ENCODE results near the gene ERCC5. TPM values are rescaled to one million over a fixed set of nuclear protein-coding genes. Genes with fewer than 3 reads are reported as not detected.

ERCC5 gene
- total and polyA plus RNA-seq, 2 donors (not counting 3 experiments of a cell fraction or from before 2014, with no cell fraction given) = 12.5 to 40.1 TPM

DNA sequence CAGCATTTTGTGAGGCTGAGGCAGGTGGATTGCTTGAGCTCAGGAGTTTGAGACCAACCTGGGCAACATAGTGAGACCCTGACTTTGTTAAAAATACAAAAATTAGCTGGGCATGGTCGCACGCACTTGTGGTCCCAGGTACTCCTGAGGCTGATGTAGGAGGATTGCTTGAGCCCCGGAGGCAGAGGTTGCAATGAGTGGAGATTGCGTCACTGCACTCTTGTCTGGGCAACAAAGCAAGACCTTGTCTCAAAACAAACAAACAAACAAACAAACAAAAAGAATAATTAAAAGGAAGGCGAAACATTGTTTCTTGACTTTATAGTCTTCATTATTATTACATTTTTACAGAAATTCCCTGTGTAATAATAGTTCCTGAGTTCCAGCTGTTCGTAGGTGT is 31.0 kb upstream of the ERCC5 start:
- H3K4me3 ChIP-seq (replicated peaks in 1 of 3; ENCODE audit: insufficient read depth in 1 of 3, low read depth in 1 of 3, low read length in 3 of 3) = no peak overlapping the region
- peaks cover 0 to 2% of the 10 kb centered on the region in 2 experiments for H3K36me3 ChIP-seq (ENCODE audit: control insufficient read depth in 2 of 2, extremely low read depth in 1 of 2, insufficient read depth in 2 of 2, low read length in 2 of 2)
- H4K20me1 ChIP-seq (replicated peaks; ENCODE audit: control insufficient read depth, extremely low read depth, insufficient read depth, low read length) = peaks cover 3% of the 10 kb centered on the region
- no peaks in the 10 kb centered on the region for H3K9me1 ChIP-seq (replicated peaks; ENCODE audit: control insufficient read depth, extremely low read depth, insufficient read depth, low read length)
- CTCF ChIA-PET = interaction anchor here (1.0 to 1.7 kb wide), 4 partner anchors 9 to 233 kb away, joined by 3 read pairs; no protein-coding TSS in a partner anchor
- TF ChIP-seq POLR2AphosphoS5 (IDR thresholded peaks at IDR 0.05; ENCODE audit: insufficient read depth, low read depth, low read length) = no peak
- TF ChIP-seq POLR2A (IDR thresholded peaks at IDR 0.05; ENCODE audit: low read depth, low read length) = no peak
- TF ChIP-seq, protein P1, sequence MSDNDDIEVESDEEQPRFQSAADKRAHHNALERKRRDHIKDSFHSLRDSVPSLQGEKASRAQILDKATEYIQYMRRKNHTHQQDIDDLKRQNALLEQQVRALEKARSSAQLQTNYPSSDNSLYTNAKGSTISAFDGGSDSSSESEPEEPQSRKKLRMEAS (IDR thresholded peaks at IDR 0.05; ENCODE audit: insufficient read depth, insufficient read length) = no peak
- TF ChIP-seq, protein P2, sequence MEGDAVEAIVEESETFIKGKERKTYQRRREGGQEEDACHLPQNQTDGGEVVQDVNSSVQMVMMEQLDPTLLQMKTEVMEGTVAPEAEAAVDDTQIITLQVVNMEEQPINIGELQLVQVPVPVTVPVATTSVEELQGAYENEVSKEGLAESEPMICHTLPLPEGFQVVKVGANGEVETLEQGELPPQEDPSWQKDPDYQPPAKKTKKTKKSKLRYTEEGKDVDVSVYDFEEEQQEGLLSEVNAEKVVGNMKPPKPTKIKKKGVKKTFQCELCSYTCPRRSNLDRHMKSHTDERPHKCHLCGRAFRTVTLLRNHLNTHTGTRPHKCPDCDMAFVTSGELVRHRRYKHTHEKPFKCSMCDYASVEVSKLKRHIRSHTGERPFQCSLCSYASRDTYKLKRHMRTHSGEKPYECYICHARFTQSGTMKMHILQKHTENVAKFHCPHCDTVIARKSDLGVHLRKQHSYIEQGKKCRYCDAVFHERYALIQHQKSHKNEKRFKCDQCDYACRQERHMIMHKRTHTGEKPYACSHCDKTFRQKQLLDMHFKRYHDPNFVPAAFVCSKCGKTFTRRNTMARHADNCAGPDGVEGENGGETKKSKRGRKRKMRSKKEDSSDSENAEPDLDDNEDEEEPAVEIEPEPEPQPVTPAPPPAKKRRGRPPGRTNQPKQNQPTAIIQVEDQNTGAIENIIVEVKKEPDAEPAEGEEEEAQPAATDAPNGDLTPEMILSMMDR (IDR thresholded peaks at IDR 0.05; ENCODE audit: extremely low read depth in 1 of 2, insufficient read depth in 1 of 2, low read depth in 1 of 2, low read length in 2 of 2) = no peak
- no peak for TF ChIP-seq GATA2 (IDR thresholded peaks at IDR 0.05; ENCODE audit: insufficient read depth, insufficient read length, low read depth, low read length)
- TF ChIP-seq FOS (IDR thresholded peaks at IDR 0.05; ENCODE audit: borderline replicate concordance, insufficient read depth, low read length) = no peak
- TF ChIP-seq EZH2 (IDR thresholded peaks at IDR 0.05; ENCODE audit: borderline replicate concordance, low read depth, low read length, severe bottlenecking) = no peak
- no peak for TF ChIP-seq JUN (IDR thresholded peaks at IDR 0.05; ENCODE audit: borderline replicate concordance, insufficient read depth, insufficient read length, low read depth)
- TF ChIP-seq MYC (IDR thresholded peaks at IDR 0.05; ENCODE audit: low read depth, low read length) = no peak
- peaks cover 20% of the 10 kb centered on the region for H3K79me2 ChIP-seq (ENCODE audit: control insufficient read depth, insufficient read depth, low read length)
- dilution Hi-C loops (cut with MboI; ENCODE audit: extremely low pct_ligation_motif_present, low sequenced_read_pairs) = no loop called here
- intact Hi-C loops (cut with micrococcal nuclease) = no loop called here
- no peak overlapping the region for H3K27ac ChIP-seq (ENCODE audit: insufficient read depth, low read depth, low read length)
- H3K4me1 ChIP-seq (ENCODE audit: control insufficient read depth, extremely low read depth, insufficient read depth, low read length) = peaks cover 2% of the 10 kb centered on the region
- FAIRE-seq (no peak), DNase-seq (ENCODE audit: low read depth, low spot score) (no peak)
- no peak overlapping the region for H2AFZ ChIP-seq (ENCODE audit: low read depth, low read length)
- H3K27me3 ChIP-seq (ENCODE audit: control insufficient read depth in 2 of 2, insufficient read depth in 2 of 2, low read length in 2 of 2) = no peaks in the 10 kb centered on the region
- no TSS peak for BruUV-seq (replicated peaks)
- H3K4me2 ChIP-seq (ENCODE audit: insufficient read depth, low read length) = no peak overlapping the region
- H3K9me3 ChIP-seq (replicated peaks; ENCODE audit: control insufficient read depth, insufficient read depth, low read length) = no peaks in the 10 kb centered on the region
- POLR2A ChIA-PET = no interaction called here
- no peak overlapping the region for H3K9ac ChIP-seq (replicated peaks; ENCODE audit: extremely low read depth, insufficient read depth, low read length)
